HepG2 (cell line): ENCODE results near the gene DTYMK. TPM values are rescaled to one million over a fixed set of nuclear protein-coding genes. Genes with fewer than 3 reads are reported as not detected.

ENCODE experiments used
- BCL3 ChIP-seq: sonication (generic); formaldehyde crosslinking; IDR thresholded peaks from 2 replicates; pipeline ENCODE4 v1.5.1; 2020; ENCODE audit warnings: mild to moderate bottlenecking, missing genetic modification reagents, moderate library complexity
- CREB1 ChIP-seq, 2 experiments: fragments of 450-650 bp in 1 of 2; IDR thresholded peaks; 2 replicates each; pipeline ENCODE4 v1.6.1; 2016 to 2017; ENCODE audit warnings: control low read depth in 1 of 2, mild to moderate bottlenecking in 1 of 2, missing compliant biosample characterization in 1 of 2, missing genetic modification characterization in 1 of 2
- DZIP1 ChIP-seq: sonication (generic); formaldehyde crosslinking; IDR thresholded peaks from 2 replicates; pipeline ENCODE4 v1.5.0; 2020; ENCODE audit warnings: mild to moderate bottlenecking, missing genetic modification reagents
- FOXJ3 ChIP-seq: sonication (generic); formaldehyde crosslinking; IDR thresholded peaks from 2 replicates; pipeline ENCODE4 v1.4.0; 2020; ENCODE audit warnings: missing genetic modification reagents, mild to moderate bottlenecking, borderline replicate concordance
- MED13 ChIP-seq: sonication (generic); formaldehyde crosslinking; IDR thresholded peaks from 2 replicates; pipeline ENCODE4 v1.5.0; 2020; ENCODE audit warnings: missing genetic modification reagents
- MXD4 ChIP-seq: IDR thresholded peaks from 2 replicates; pipeline ENCODE4 v1.6.1; 2016; ENCODE audit warnings: mild to moderate bottlenecking, missing biosample characterization, missing genetic modification reagents
- RAD21 ChIP-seq: fragments of 450-650 bp; formaldehyde crosslinking; IDR thresholded peaks from 2 replicates; pipeline ENCODE4 v1.5.0; 2020; ENCODE audit warnings: mild to moderate bottlenecking
- RXRA ChIP-seq: sonication (generic); formaldehyde crosslinking; IDR thresholded peaks from 2 replicates; pipeline ENCODE4 v1.5.1; 2020; ENCODE audit warnings: missing genetic modification reagents
- ZC3H13 ChIP-seq: sonication (generic); formaldehyde crosslinking; IDR thresholded peaks from 2 replicates; pipeline ENCODE4 v1.8.1; 2023; ENCODE audit warnings: mild to moderate bottlenecking, missing genetic modification reagents, moderate library complexity
- ZNF329 ChIP-seq: sonication (generic); formaldehyde crosslinking; IDR thresholded peaks from 2 replicates; pipeline ENCODE4 v1.9.0; 2021; ENCODE audit warnings: low read depth, mild to moderate bottlenecking, missing genetic modification reagents
- ZNF350 ChIP-seq: sonication (generic); formaldehyde crosslinking; IDR thresholded peaks from 2 replicates; pipeline ENCODE4 v1.4.0; 2020; ENCODE audit warnings: mild to moderate bottlenecking, low read depth, missing genetic modification reagents, borderline replicate concordance
- ZNF484 ChIP-seq: sonication (generic); formaldehyde crosslinking; IDR thresholded peaks from 2 replicates; pipeline ENCODE4 v1.5.1; 2020; ENCODE audit warnings: mild to moderate bottlenecking, low read depth, missing genetic modification reagents, borderline replicate concordance
- ZNF746 ChIP-seq: sonication (generic); formaldehyde crosslinking; IDR thresholded peaks from 2 replicates; pipeline ENCODE4 v1.8.0; 2022; ENCODE audit warnings: mild to moderate bottlenecking, missing genetic modification reagents
- ZNF891 ChIP-seq: sonication (generic); formaldehyde crosslinking; IDR thresholded peaks from 2 replicates; pipeline ENCODE4 v1.5.0; 2020; ENCODE audit warnings: mild to moderate bottlenecking, missing genetic modification reagents
- ZSCAN25 ChIP-seq: sonication (generic); formaldehyde crosslinking; IDR thresholded peaks from 2 replicates; pipeline ENCODE4 v1.8.0; 2022; ENCODE audit warnings: mild to moderate bottlenecking, missing genetic modification reagents
- polyA plus RNA-seq, 8 experiments: library from polyadenylated mRNA; depleted of rRNA in 3 of 8; stranded (reverse) in 7 of 8; unstranded in 1 of 8; fragments of >200 nt; fragmentation: Illumina TruSeq in 4 of 8; extraction: Trizol in 4 of 8; gene quantifications; 2 replicates each; pipeline versions ENCODE4 v1.2.1 to v1.2.3, GENCODE V29; 2011 to 2016; ENCODE audit warnings: low read depth in 4 of 8, missing spikeins in 1 of 8, mixed read lengths in 1 of 8; ENCODE audit not compliant: insufficient read depth in 1 of 8
- total RNA-seq, 5 experiments: library from RNA; depleted of rRNA; stranded (reverse); fragments of >200 nt; fragmentation: Illumina TruSeq; extraction: Trizol; gene quantifications; 2 replicates each; pipeline ENCODE4 v1.2.3, GENCODE V29; 2016; ENCODE audit warnings: low read depth in 1 of 5
- TF ChIP-seq, protein P1 (sequence below): sonication (generic); formaldehyde crosslinking; IDR thresholded peaks from 2 replicates; pipeline ENCODE4 v1.4.0; 2020; ENCODE audit warnings: missing genetic modification reagents, borderline replicate concordance

DTYMK gene
- total and polyA plus RNA-seq, 2 of the 13 experiments (the other 11 are each of a cell fraction or from before 2014, with no cell fraction given), result 57.5 to 134 TPM

GRCh38 chr2:241733391-241734207 is 47.0 kb upstream of the DTYMK start (continued):
- 0 out of 2 replicates have a peak, but pooled peaks have one; percentile 20 for TF ChIP-seq BCL3
- TF ChIP-seq ZNF329, result 0 out of 2 replicates have a peak, but pooled peaks have one; percentile 7
- 0 out of 2 replicates have a peak, but pooled peaks have one; percentile 35 for TF ChIP-seq FOXJ3 (CRISPR knock-in tag)
- 0 out of 2 replicates have a peak, but pooled peaks have one; percentile 49 for TF ChIP-seq DZIP1 (CRISPR knock-in tag)
- no peak for TF ChIP-seq ZNF350 (CRISPR knock-in tag)
- peak; percentile 52; the same call in 1 of the 2 replicates for TF ChIP-seq ZC3H13 (CRISPR knock-in tag)
- no peak for TF ChIP-seq ZNF484 (CRISPR knock-in tag)
- peak; percentile 48; the same call in 1 of the 2 replicates for TF ChIP-seq MED13 (CRISPR knock-in tag)
- TF ChIP-seq, protein P1, sequence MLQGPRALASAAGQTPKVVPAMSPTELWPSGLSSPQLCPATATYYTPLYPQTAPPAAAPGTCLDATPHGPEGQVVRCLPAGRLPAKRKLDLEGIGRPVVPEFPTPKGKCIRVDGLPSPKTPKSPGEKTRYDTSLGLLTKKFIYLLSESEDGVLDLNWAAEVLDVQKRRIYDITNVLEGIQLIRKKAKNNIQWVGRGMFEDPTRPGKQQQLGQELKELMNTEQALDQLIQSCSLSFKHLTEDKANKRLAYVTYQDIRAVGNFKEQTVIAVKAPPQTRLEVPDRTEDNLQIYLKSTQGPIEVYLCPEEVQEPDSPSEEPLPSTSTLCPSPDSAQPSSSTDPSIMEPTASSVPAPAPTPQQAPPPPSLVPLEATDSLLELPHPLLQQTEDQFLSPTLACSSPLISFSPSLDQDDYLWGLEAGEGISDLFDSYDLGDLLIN (CRISPR knock-in tag), result peak; percentile 34; the same call in 1 of the 2 replicates
- 0 out of 2 replicates have a peak, but pooled peaks have one; percentile 35 for TF ChIP-seq ZNF746
- TF ChIP-seq RXRA (CRISPR knock-in tag), result peak; percentile 33; the same call in 1 of the 2 replicates
- no peak for TF ChIP-seq CREB1 (IDR thresholded peaks at IDR 0.05)
- TF ChIP-seq CREB1 (CRISPR knock-in tag; IDR thresholded peaks at IDR 0.05), result no peak
- 0 out of 2 replicates have a peak, but pooled peaks have one; percentile 19 for TF ChIP-seq RAD21
- no peak for TF ChIP-seq MXD4 (CRISPR knock-in tag)
- TF ChIP-seq ZSCAN25 (CRISPR knock-in tag), result 0 out of 2 replicates have a peak, but pooled peaks have one; percentile 15
- peak; percentile 68; the same call in 1 of the 2 replicates for TF ChIP-seq ZNF891 (CRISPR knock-in tag)
